Activated T-helper 1 cell treated with anti-CD3 and anti-CD28 coated beads, Interleukin-12 subunit alpha, Interleukin-12 subunit beta, Interleukin-2, Interleukin-4 antibody, amounts not matched to agents 30 ng/mL and 10 ng/mL and 1 ng/mL, durations not matched to agents 14 hours and 24 hours and 36 hours (primary cell): ENCODE results near the gene C3orf33. TPM values are rescaled to one million over a fixed set of nuclear protein-coding genes. Genes with fewer than 3 reads are reported as not detected.

ENCODE experiments used
- total RNA-seq: library from RNA; stranded (reverse); gene quantifications from 2 replicates; pipeline ENCODE4 v1.2.3, GENCODE V29; 2022

C3orf33 gene
- total RNA-seq, 1 donor from 2014 or later: 2.0 TPM

Other genes with a start within 250 kb of the C3orf33 start
- 0.10 and 0.16 TPM in 2 replicates for gene PLCH1, start 61.2 kb downstream of the C3orf33 start, total RNA-seq
- gene SLC33A1, start 48.1 kb upstream of the C3orf33 start, total RNA-seq: 27.4 and 30.7 TPM in 2 replicates
- 131 and 144 TPM in 2 replicates for gene GMPS, start 64.4 kb upstream of the C3orf33 start, total RNA-seq